H9 (cell line): ENCODE data around the gene AMH. TPM values are rescaled to one million over a fixed set of nuclear protein-coding genes. Genes with fewer than 3 reads are reported as not detected.

Experiments used
- DNase-seq: peaks from one replicate; pipeline ENCODE4 v3.0.0-alpha.2; 2017
- H2AFZ ChIP-seq: one replicate; pipeline ENCODE4 v1.6.1; 2013; ENCODE audit warnings: mild to moderate bottlenecking, low read length, control low read depth, moderate library complexity
- H2AK5ac ChIP-seq: 2 replicates; pipeline ENCODE4 v1.6.1; 2013; ENCODE audit warnings: low read length, control low read depth, mixed read lengths; ENCODE audit not compliant: insufficient read length
- H2BK120ac ChIP-seq: one replicate; pipeline ENCODE4 v1.6.1; 2013; ENCODE audit warnings: low read depth, mild to moderate bottlenecking, low read length, control low read depth, inconsistent platforms; ENCODE audit not compliant: poor library complexity, severe bottlenecking
- H2BK12ac ChIP-seq: 2 replicates; pipeline ENCODE4 v1.6.1; 2013; ENCODE audit warnings: low read length, control low read depth, mixed read lengths, low read depth; ENCODE audit not compliant: insufficient read length
- H2BK15ac ChIP-seq: 2 replicates; pipeline ENCODE4 v1.6.1; 2013; ENCODE audit warnings: low read depth, low read length, control low read depth
- H2BK20ac ChIP-seq: one replicate; pipeline ENCODE4 v1.6.1; 2013; ENCODE audit warnings: low read depth, mild to moderate bottlenecking, low read length, control low read depth, inconsistent platforms; ENCODE audit not compliant: poor library complexity, severe bottlenecking
- H2BK5ac ChIP-seq: 2 replicates; pipeline ENCODE4 v1.6.1; 2013; ENCODE audit warnings: low read length, control low read depth, mixed read lengths; ENCODE audit not compliant: insufficient read length
- H3K14ac ChIP-seq: 2 replicates; pipeline ENCODE4 v1.6.1; 2013; ENCODE audit warnings: low read length, control low read depth; ENCODE audit not compliant: insufficient read depth
- H3K18ac ChIP-seq: 2 replicates; pipeline ENCODE4 v1.6.1; 2013; ENCODE audit warnings: low read depth, mild to moderate bottlenecking, mixed read lengths, low read length, control low read depth; ENCODE audit not compliant: insufficient read length
- H3K23ac ChIP-seq: 2 replicates; pipeline ENCODE4 v1.6.1; 2013; ENCODE audit warnings: low read length, control low read depth, mixed read lengths, low read depth; ENCODE audit not compliant: insufficient read length
- H3K23me2 ChIP-seq: 2 replicates; pipeline ENCODE4 v1.6.1; 2013; ENCODE audit warnings: low read depth, mild to moderate bottlenecking, mixed read lengths, low read length, control low read depth; ENCODE audit not compliant: insufficient read length, poor library complexity, severe bottlenecking
- H3K27ac ChIP-seq: 2 replicates; pipeline ENCODE4 v1.5.1; 2013; ENCODE audit warnings: low read length, control low read depth, mixed read lengths, low read depth; ENCODE audit not compliant: insufficient read length
- H3K27me3 ChIP-seq: 2 replicates; pipeline ENCODE4 v1.6.1; 2013; ENCODE audit warnings: low read length, control low read depth, inconsistent platforms; ENCODE audit not compliant: insufficient read depth
- H3K4ac ChIP-seq: 2 replicates; pipeline ENCODE4 v1.6.1; 2013; ENCODE audit warnings: low read depth, mild to moderate bottlenecking, control low read depth, inconsistent platforms, low read length, moderate library complexity
- H3K4me1 ChIP-seq: 2 replicates; pipeline ENCODE4 v1.6.1; 2013; ENCODE audit warnings: low read length, control low read depth, inconsistent platforms; ENCODE audit not compliant: insufficient read depth
- H3K4me2 ChIP-seq: 2 replicates; pipeline ENCODE4 v1.6.1; 2013; ENCODE audit warnings: low read length, control low read depth, mixed read lengths; ENCODE audit not compliant: insufficient read length, insufficient read depth
- H3K56ac ChIP-seq: 2 replicates; pipeline ENCODE4 v1.6.1; 2013; ENCODE audit warnings: low read depth, mild to moderate bottlenecking, mixed read lengths, low read length, control low read depth; ENCODE audit not compliant: insufficient read length
- H3K79me1 ChIP-seq: 2 replicates; pipeline ENCODE4 v1.6.1; 2013; ENCODE audit warnings: low read depth, mild to moderate bottlenecking, moderate library complexity, low read length, control low read depth, inconsistent platforms; ENCODE audit not compliant: insufficient read depth, poor library complexity, severe bottlenecking
- H3K79me2 ChIP-seq: 2 replicates; pipeline ENCODE4 v1.6.1; 2013; ENCODE audit warnings: low read length, control low read depth, inconsistent platforms; ENCODE audit not compliant: insufficient read depth
- H3K9ac ChIP-seq: 2 replicates; pipeline ENCODE4 v1.6.1; 2013; ENCODE audit warnings: low read length, control low read depth, mixed read lengths; ENCODE audit not compliant: insufficient read length; ENCODE audit errors: extremely low read depth
- H3K9me3 ChIP-seq: one replicate; pipeline ENCODE4 v1.6.1; 2013; ENCODE audit warnings: low read depth, low read length, inconsistent platforms; ENCODE audit not compliant: control insufficient read depth
- H3T11ph ChIP-seq: one replicate; pipeline ENCODE4 v1.6.1; 2013; ENCODE audit warnings: mild to moderate bottlenecking, low read length, control low read depth, inconsistent platforms
- H4K20me1 ChIP-seq: one replicate; pipeline ENCODE4 v1.6.1; 2013; ENCODE audit not compliant: control insufficient read depth, insufficient read length, insufficient read depth
- H4K5ac ChIP-seq: 2 replicates; pipeline ENCODE4 v1.6.1; 2013; ENCODE audit warnings: low read depth, mild to moderate bottlenecking, mixed read lengths, low read length, control low read depth; ENCODE audit not compliant: insufficient read length
- H4K8ac ChIP-seq: replicated peaks from 2 replicates; pipeline ENCODE4 v1.6.1; 2013; ENCODE audit warnings: low read length, control low read depth, mixed read lengths, low read depth; ENCODE audit not compliant: insufficient read length
- H4K91ac ChIP-seq: 2 replicates; pipeline ENCODE4 v1.6.1; 2013; ENCODE audit warnings: low read depth, mild to moderate bottlenecking, moderate library complexity, mixed read lengths, low read length, control low read depth; ENCODE audit not compliant: insufficient read length
- H3K27ac Mint-ChIP-seq, 3 experiments: 2 replicates in 2 of 3; 3 replicates in 1 of 3; pipeline ENCODE4 v1.8.0; 2020 to 2021; ENCODE audit warnings: mixed read lengths in 3 of 3, mild to moderate bottlenecking in 1 of 3, moderate library complexity in 1 of 3
- H3K27me3 Mint-ChIP-seq: 2 replicates; pipeline ENCODE4 v1.8.0; 2021; ENCODE audit warnings: low read depth, mild to moderate bottlenecking, moderate library complexity, mixed read lengths
- H3K36me3 Mint-ChIP-seq, 3 experiments: 2 replicates in 2 of 3; 3 replicates in 1 of 3; pipeline ENCODE4 v1.8.0; 2020 to 2021; ENCODE audit warnings: low read depth in 3 of 3, mixed read lengths in 3 of 3; ENCODE audit not compliant: insufficient read depth in 1 of 3
- H3K4me1 Mint-ChIP-seq, 2 experiments: 2 replicates each; pipeline ENCODE4 v1.8.0; 2020; ENCODE audit warnings: mixed read lengths in 2 of 2
- H3K4me3 Mint-ChIP-seq, 2 experiments: 2 replicates in 1 of 2; 3 replicates in 1 of 2; pipeline ENCODE4 v1.8.0; 2020 to 2021; ENCODE audit warnings: mild to moderate bottlenecking in 2 of 2, mixed read lengths in 2 of 2, moderate library complexity in 1 of 2
- H3K9me3 Mint-ChIP-seq, 2 experiments: 2 replicates in 1 of 2; 3 replicates in 1 of 2; pipeline ENCODE4 v1.8.0; 2020; ENCODE audit warnings: mild to moderate bottlenecking in 2 of 2, mixed read lengths in 2 of 2, moderate library complexity in 1 of 2
- WGBS: extraction: QIAGEN DNeasy Blood & Tissue Kit; methylation state at CpG from one replicate; pipeline ENCODE4 v1.1.7; 2013; ENCODE audit warnings: missing lambda C conversion rate, low lambda C conversion rate, mixed read lengths; ENCODE audit not compliant: insufficient read length; ENCODE audit errors: extremely low coverage; 5-methylcytosine and 5-hydroxymethylcytosine counted together
- total RNA-seq: library from RNA; stranded (reverse); gene quantifications from 2 replicates; pipeline ENCODE4 v1.2.1, GENCODE V29; 2021
- TF ChIP-seq, protein P1 (sequence below): fragments of 200-600 bp; sonication (generic); conservative IDR thresholded peaks from 3 replicates; pipeline ENCODE4 v1.8.0; 2021; ENCODE audit warnings: antibody characterized with exemption, mild to moderate bottlenecking

The AMH gene
- total RNA-seq, 1 experiment from 2014 or later, result 70.7 TPM

DNA sequence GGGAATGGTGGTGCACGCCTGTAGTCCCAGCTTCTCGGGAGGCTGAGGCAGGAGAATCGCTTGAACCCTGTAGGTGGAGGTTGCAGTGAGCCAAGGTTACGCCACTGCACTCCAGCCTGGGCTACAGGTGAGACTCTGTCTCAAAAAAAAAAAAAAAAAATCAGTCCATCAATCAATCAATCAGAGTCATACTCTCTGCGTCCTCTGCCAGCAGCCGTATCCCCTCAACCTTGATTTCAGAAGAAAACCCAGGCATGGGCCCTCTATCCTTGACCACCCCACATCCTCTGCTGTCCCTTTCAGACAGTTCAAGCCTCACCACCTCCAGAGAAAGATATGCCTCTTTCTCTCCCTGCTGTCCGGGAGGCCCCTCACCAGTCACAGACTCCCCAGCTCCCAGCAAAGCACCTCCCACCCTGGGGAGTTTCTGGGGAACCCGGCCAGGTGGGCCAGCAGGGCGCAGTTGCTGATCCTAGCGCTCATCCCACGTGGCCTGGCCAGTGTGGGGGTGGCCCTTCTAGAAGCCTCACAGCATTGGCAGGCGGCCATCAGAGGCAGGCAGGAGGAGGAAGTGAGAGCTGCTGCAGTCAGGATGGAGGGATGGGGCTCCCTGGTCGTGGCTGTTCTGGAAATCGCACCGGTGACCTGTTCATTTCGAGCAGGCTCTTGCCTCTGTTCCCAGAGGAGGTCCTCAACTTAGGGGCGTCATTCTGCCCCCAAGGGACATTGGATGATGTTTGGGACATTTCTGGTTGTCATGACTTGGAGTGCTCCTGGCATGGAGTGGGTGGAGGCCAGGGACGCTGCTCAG is 17.3 kb downstream of the AMH start:
- Histone ChIP-seq H2BK15ac (no peak overlapping the region), H3K79me2 (peaks cover 18% of the 10 kb centered on the region; the same call in 1 of the 2 replicates), H3K9me3 (no peaks in the 10 kb centered on the region), H3K79me1 (no peaks in the 10 kb centered on the region), H3K9ac (no peak overlapping the region), H3K4me2 (no peak overlapping the region), H4K5ac (no peak overlapping the region), H2BK12ac (no peak overlapping the region), H3K18ac (no peak overlapping the region), H2BK20ac (no peak overlapping the region), H3K56ac (no peak overlapping the region), H3T11ph (no peak overlapping the region), H3K4ac (no peak overlapping the region), H2AFZ (no peak overlapping the region), H3K27ac (no peak overlapping the region), H3K27me3 (no peaks in the 10 kb centered on the region), H2AK5ac (no peak overlapping the region), H3K14ac (no peak overlapping the region), H2BK5ac (no peak overlapping the region), H3K4me1 (no peaks in the 10 kb centered on the region), H2BK120ac (no peak overlapping the region), H4K8ac (no peak overlapping the region), H4K91ac (no peak overlapping the region), H3K23me2 (peaks cover 4% of the 10 kb centered on the region), H3K23ac (no peak overlapping the region), H4K20me1 (no peaks in the 10 kb centered on the region)
- no peak for DNase-seq
- no peak overlapping the region; a peak in 1 of 5 replicates for H3K4me3 Mint-ChIP-seq
- H3K36me3 Mint-ChIP-seq, result peaks cover 2 to 11% (median 6%) of the 10 kb centered on the region in 3 experiments; a peak in 6 of 7 replicates
- no peak overlapping the region; a peak in 2 of 7 replicates for H3K27ac Mint-ChIP-seq
- no CpG with 5 or more reads among the region's 18 CpGs for WGBS
- H3K4me1 Mint-ChIP-seq, result peaks cover 3 to 13% of the 10 kb centered on the region in 2 experiments
- peaks cover 8% of the 10 kb centered on the region for H3K27me3 Mint-ChIP-seq
- TF ChIP-seq, protein P1, sequence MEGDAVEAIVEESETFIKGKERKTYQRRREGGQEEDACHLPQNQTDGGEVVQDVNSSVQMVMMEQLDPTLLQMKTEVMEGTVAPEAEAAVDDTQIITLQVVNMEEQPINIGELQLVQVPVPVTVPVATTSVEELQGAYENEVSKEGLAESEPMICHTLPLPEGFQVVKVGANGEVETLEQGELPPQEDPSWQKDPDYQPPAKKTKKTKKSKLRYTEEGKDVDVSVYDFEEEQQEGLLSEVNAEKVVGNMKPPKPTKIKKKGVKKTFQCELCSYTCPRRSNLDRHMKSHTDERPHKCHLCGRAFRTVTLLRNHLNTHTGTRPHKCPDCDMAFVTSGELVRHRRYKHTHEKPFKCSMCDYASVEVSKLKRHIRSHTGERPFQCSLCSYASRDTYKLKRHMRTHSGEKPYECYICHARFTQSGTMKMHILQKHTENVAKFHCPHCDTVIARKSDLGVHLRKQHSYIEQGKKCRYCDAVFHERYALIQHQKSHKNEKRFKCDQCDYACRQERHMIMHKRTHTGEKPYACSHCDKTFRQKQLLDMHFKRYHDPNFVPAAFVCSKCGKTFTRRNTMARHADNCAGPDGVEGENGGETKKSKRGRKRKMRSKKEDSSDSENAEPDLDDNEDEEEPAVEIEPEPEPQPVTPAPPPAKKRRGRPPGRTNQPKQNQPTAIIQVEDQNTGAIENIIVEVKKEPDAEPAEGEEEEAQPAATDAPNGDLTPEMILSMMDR, result no peak
- H3K9me3 Mint-ChIP-seq, result no peaks in the 10 kb centered on the region; a peak in 2 of 5 replicates
